SKM-1 treated with dmso at 0.1 percent for 144 hours (cell line): ENCODE measurements around the gene MIS12.

ENCODE experiments used
- DNase-seq: peaks from one replicate; lab custom pipeline; 2025; ENCODE audit not compliant: unreplicated experiment; lab: John Stamatoyannopoulos, UW

MIS12 gene

GRCh38 chr17:5532581-5532980, 46.2 kb downstream of the MIS12 start:
- DNase-seq: no peak

DNA sequence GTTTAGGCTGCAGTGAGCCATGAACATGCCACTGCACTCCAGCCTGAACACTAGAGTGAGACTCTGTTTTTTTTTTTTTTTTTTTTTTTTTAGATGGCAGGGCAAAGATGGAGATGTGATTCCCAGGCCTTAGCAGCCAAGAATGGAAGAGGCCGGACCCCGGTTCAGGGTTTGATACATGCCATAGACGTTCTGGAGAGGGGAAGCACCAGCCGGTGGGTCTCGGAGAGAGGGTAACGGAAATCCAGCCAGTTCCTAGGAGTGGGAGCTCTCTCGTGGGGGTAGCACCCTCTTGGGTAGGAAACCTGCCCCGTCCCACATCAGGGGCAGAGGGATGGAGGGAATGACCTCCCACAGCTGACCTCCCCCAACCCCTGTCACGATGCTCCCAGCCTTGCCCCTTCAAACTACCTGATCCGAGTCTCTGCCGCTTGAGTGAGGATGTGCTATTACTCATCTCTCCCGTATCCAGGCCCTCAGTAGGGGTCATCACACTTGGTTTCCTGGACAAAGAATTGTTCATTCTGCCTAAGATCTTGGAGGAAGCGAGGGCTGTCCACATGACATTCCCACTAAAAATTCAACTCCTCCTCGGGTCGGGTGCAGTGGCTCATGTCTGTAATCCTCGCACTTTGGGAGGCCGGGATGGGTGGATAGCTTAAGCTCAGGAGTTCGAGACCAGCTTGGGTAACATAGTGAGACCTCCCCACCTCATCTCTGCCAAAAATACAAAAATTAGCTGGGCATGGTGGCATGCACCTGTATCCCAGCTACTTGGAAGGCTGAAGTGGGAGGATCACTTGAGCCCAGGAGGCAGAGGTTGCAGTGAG, 47.3 kb downstream of the MIS12 start:
- no peak for DNase-seq

GRCh38 chr17:5535436-5535835, 49.1 kb downstream of the MIS12 start:
- no peak for DNase-seq

GRCh38 chr17:5536866-5537650, 50.7 kb downstream of the MIS12 start:
- DNase-seq: no peak

GRCh38 chr17:5539286-5539685, 52.9 kb downstream of the MIS12 start:
- no peak for DNase-seq

DNA sequence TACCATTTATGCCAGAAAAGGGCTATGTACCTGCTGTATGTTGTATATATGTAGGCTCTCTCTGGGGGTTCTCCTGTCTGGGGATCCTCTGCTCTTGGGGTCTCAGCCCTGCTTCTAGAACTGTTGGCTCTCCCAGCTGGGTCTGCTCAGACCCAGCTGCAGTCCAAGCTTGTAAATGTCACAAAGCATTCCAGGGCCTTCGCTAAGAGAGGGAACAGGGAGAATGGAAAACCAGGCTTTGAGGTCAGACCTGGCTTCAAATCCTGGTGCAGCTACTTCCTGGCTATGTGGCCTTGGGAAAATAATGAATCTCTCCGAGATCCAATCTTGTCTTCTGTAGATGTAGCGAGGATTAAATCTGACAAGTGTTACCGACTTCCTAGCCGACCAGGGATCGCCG, 54.0 kb downstream of the MIS12 start:
- DNase-seq: no peak
